H54 (cell line): ENCODE results near the gene FOXP2.

Source experiments
- DNase-seq: peaks from one replicate; pipeline ENCODE4 v3.0.0; 2011; ENCODE audit warnings: low spot score, mixed read lengths; ENCODE audit not compliant: insufficient read length
- FAIRE-seq: peaks from 3 replicates; lab custom pipeline; 2011; peaks lifted over from hg19 to GRCh38; lab: Jason Lieb, UNC
- POLR2A ChIP-seq: IDR thresholded peaks from 2 replicates; pipeline ENCODE4 v1.6.1; 2011; ENCODE audit warnings: low read depth, mild to moderate bottlenecking, low read length

The FOXP2 gene

DNA sequence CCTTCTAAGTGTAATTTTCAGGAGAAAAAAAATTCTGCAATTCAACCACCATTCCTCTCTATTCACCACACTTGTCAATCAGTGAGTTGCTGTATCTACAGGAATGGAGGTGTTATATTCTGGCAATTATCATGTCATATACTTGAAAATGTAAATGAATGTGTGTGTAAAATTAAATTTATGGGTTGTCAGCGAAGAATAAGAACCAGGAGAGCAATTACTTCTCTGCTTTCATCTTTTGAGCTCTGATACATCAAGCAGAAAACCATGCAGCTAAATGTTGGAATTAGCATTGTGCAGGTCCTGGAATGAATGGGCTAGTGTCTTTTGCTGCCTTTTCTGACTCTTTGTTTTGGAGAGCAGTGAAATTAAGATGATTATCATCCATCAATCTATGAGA, 207.6 kb downstream of the FOXP2 start:
- TF ChIP-seq POLR2A = no peak
- DNase-seq (no peak), FAIRE-seq (no peak)

- no peak for TF ChIP-seq POLR2A
- DNase-seq (no peak), FAIRE-seq (no peak)
These were observed 208.5 kb downstream of the FOXP2 start for GRCh38 chr7:114623146-114623545.

DNA sequence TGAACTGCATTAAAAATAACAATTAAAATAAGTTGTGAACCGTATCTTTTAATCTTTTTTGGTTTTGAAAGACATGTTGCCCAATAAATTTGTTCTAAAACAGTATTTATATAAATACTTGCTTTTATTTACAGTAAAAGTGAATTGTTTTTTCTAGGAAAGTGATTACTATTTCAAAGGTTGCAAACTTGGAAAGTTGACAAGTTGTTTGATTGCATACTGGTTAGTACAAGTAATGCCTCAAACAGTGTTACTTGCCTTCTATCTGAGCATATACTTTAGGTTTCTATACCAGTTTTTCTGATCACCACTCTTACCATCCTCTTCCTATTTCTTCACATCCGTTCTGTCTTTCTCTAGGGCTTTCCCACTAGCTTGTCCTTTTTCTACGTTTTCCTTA, 212.6 kb downstream of the FOXP2 start:
- no peak for FAIRE-seq

GRCh38 chr7:114628362-114628761, 213.7 kb downstream of the FOXP2 start:
- FAIRE-seq (no peak), DNase-seq (no peak)
- no peak for TF ChIP-seq POLR2A

More for the DNA sequence above, 212.6 kb downstream of the FOXP2 start:
- TF ChIP-seq POLR2A = no peak
- DNase-seq = no peak

DNA sequence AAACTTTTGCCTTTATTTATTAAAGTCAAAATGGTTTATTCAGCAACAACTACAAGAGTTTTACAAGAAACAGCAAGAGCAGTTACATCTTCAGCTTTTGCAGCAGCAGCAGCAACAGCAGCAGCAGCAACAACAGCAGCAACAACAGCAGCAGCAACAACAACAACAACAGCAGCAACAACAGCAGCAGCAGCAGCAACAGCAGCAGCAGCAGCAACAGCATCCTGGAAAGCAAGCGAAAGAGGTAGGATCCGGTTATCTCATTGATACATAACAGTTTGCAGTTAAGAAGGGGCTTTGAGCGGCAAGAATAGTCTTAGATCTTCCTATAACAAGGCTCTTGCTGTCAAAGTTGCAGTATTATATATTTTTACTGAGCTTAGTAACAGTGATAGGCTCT, 215.1 kb downstream of the FOXP2 start:
- DNase-seq (no peak), FAIRE-seq (no peak)
- TF ChIP-seq POLR2A = no peak

DNA sequence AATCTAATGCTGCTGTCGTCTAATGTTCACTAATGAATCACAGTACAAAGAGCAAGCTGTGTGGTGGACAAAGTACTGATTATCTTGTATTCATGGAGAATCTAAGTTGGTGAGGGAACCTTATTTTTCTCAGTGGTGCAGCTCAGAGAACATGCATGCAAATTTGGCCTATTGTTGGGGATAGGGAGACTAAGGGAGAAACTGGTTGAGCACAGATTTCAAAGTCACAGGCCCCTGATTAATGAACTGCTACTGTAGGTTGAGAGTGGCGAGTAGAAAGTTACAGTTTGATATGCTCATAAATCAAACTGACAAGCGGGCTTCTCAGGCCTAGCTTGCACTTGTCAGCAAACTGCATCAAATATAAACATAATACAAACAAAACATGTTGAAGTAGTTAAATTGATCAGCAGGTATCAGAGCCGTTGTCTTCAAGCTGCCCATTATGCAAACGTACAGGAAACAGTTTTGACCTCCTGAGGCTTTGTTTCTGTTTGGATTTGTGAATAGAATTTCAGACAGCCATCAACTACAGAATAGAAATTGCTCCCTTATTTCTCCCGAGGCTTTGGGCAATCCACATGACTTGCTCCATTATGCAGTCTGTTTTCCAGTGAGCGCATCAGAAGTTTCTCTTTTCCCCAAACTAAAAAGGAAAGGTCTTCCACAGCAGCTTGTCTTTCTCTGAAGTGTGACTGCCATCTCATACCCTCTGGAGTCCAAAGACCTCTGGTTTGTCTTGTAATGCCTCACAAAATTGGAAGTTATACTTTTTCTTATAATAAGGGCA, 215.8 kb downstream of the FOXP2 start:
- FAIRE-seq = no peak
- DNase-seq = no peak
- no peak for TF ChIP-seq POLR2A

DNA sequence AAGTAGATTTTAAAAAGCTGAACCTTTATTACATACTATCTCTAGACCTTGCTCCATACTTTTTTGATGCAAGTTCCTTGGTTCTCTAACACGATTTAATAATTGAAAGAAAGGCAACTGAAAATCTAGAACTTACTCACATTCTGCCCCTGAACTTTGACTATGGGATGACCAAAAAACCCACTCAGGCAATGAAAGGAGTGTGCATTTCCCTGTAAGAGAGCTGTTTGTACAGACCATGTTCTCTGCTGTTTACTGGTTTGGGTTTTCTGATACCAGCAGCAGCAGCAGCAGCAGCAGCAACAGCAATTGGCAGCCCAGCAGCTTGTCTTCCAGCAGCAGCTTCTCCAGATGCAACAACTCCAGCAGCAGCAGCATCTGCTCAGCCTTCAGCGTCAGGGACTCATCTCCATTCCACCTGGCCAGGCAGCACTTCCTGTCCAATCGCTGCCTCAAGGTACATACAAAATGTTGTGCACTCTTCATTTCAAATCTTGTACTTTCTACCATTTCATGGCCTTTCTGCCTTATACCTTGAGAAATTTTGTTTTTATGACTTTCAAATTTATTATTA, 216.7 kb downstream of the FOXP2 start:
- FAIRE-seq (no peak), DNase-seq (no peak)
- no peak for TF ChIP-seq POLR2A

DNA sequence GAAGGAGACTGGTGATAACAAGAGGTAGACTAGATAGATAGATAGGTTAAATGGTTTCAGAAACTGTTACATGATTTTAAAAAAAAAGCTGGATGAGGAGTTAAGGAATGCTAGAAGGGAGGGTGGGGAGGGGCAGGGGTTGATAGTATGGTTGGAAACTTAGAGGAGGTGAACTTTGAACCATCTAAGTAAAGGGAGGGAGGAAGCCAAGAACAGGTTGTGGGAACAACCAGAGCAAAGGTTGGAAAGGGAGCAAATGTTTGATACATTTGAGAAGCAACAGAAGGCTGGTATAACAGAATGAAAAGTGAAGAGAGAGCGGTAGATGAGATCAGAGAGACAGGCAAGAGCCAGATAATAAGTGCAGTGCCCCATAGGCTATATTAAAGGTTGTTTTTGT, 224.8 kb downstream of the FOXP2 start:
- TF ChIP-seq POLR2A = no peak
- no peak for FAIRE-seq

GRCh38 chr7:114644455-114644854, 229.8 kb downstream of the FOXP2 start:
- no peak for FAIRE-seq
- no peak for TF ChIP-seq POLR2A
- no peak for DNase-seq

More for the DNA sequence above, 224.8 kb downstream of the FOXP2 start:
- DNase-seq = no peak

GRCh38 chr7:114645451-114645850, 230.8 kb downstream of the FOXP2 start:
- TF ChIP-seq POLR2A = no peak
- FAIRE-seq (no peak), DNase-seq (no peak)

- no peak for FAIRE-seq
- DNase-seq = no peak
- no peak for TF ChIP-seq POLR2A
These were observed 232.9 kb downstream of the FOXP2 start for GRCh38 chr7:114647518-114647917.

DNA sequence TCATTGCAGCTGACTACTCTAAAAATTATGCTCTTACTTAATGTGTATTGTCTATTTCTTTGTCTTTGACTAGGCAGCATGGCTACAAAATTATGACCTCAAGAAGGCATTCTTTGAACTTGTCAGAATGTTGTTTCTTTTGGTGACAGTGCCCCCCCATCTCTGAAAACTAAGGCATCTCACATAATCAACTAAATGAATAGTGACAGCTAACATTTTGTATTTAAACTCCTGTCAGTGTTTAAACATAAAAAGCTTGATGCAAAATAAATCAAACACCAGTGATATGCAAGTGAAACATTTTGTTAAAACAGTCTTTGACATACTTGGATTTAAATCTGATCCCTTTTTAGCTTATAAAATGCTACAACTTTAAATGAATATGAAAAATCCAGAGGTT, 233.5 kb downstream of the FOXP2 start:
- no peak for DNase-seq
- no peak for TF ChIP-seq POLR2A
- FAIRE-seq = no peak

DNA sequence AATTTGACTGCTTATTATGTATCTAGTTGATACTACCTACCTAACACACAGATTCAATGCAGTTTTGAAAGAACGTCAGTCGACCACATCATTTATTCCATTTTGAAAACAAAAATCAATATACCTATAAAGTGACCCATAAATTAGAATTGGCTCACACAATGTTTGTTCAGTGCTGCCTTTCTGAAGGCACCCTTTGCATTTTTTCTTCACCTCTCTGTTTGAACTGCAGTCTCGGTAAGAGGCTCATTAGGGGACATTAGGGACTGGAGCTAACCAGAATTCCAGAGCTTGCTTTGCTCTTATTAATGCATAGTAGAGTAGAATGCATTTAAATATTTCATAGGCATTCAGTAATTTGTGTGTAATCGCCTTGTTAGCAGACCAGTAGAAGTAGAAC, 234.1 kb downstream of the FOXP2 start:
- FAIRE-seq = no peak

GRCh38 chr7:114649689-114650088, 235.1 kb downstream of the FOXP2 start:
- TF ChIP-seq POLR2A = no peak
- DNase-seq = no peak
- FAIRE-seq = no peak

More for the DNA sequence above, 234.1 kb downstream of the FOXP2 start:
- no peak for DNase-seq
- TF ChIP-seq POLR2A = no peak

GRCh38 chr7:114650491-114650890, 235.9 kb downstream of the FOXP2 start:
- DNase-seq = no peak
- FAIRE-seq = no peak
- no peak for TF ChIP-seq POLR2A
